ENCODE data around the gene MYT1. TPM values are rescaled to one million over a fixed set of nuclear protein-coding genes. Genes with fewer than 3 reads are reported as not detected.
A peak's percentile ranks its signal among the peaks of the same experiment; 100 is the strongest.

MYT1 gene
- total and polyA plus RNA-seq, 2 of the 13 experiments (the other 11 are each of a cell fraction or from before 2014, with no cell fraction given) = 0.58 to 2.5 TPM

GRCh38 chr20:64255361-64256281 is 91.4 kb downstream of the MYT1 start, which contains the start of gene PCMTD2:
TSS of gene PCMTD2 (plus strand) at chr20:64255748. CDS start at chr20:64259966, 4,218 bp downstream.
- peaks cover 5 to 7% of the 10 kb centered on the region in 2 experiments; a peak in 4 of 5 replicates for H3K36me3 ChIP-seq (replicated peaks in 1 of 2; ENCODE audit: control insufficient read depth in 1 of 2, insufficient read depth in 2 of 2, low read length in 2 of 2)
- POLR2A ChIA-PET = interaction anchor here (0.6 to 7.3 kb wide), 26 partner anchors 9 to 1286 kb away, joined by 3 to 157 read pairs (median 4); partner anchors contain the start of genes C20orf204, OPRL1, PRPF6 and RGS19
- peak; percentile 89 for ATAC-seq
- TF ChIP-seq PREB (CRISPR knock-in tag; IDR thresholded peaks at IDR 0.05) = no peak
- peak; percentile 89 for TF ChIP-seq ZNF768 (CRISPR knock-in tag; IDR thresholded peaks at IDR 0.05)
- TF ChIP-seq RNF2 (conservative IDR thresholded peaks at IDR 0.05; ENCODE audit: low read depth) = peak; percentile 98
- no peak for TF ChIP-seq ETS1 (CRISPR knock-in tag; IDR thresholded peaks at IDR 0.05)
- TF ChIP-seq MXD3 (CRISPR knock-in tag; IDR thresholded peaks at IDR 0.05) = peak; percentile 88; the same call in 1 of the 2 replicates
- TF ChIP-seq ZNF788 (CRISPR knock-in tag; IDR thresholded peaks at IDR 0.05; ENCODE audit: borderline replicate concordance) = peak; percentile 89
- no peak for TF ChIP-seq ZNF557 (CRISPR knock-in tag; IDR thresholded peaks at IDR 0.05)
- TF ChIP-seq HCFC1 (IDR thresholded peaks at IDR 0.05; ENCODE audit: low read depth, low read length) = peak; percentile 27; the same call in 1 of the 2 replicates
- no peak for TF ChIP-seq SCMH1 (CRISPR knock-in tag; IDR thresholded peaks at IDR 0.05; ENCODE audit: borderline replicate concordance)
- TF ChIP-seq ZNF839 (CRISPR knock-in tag; IDR thresholded peaks at IDR 0.05; ENCODE audit: borderline replicate concordance) = peak; percentile 82; the same call in 1 of the 2 replicates
- TF ChIP-seq, protein P1, sequence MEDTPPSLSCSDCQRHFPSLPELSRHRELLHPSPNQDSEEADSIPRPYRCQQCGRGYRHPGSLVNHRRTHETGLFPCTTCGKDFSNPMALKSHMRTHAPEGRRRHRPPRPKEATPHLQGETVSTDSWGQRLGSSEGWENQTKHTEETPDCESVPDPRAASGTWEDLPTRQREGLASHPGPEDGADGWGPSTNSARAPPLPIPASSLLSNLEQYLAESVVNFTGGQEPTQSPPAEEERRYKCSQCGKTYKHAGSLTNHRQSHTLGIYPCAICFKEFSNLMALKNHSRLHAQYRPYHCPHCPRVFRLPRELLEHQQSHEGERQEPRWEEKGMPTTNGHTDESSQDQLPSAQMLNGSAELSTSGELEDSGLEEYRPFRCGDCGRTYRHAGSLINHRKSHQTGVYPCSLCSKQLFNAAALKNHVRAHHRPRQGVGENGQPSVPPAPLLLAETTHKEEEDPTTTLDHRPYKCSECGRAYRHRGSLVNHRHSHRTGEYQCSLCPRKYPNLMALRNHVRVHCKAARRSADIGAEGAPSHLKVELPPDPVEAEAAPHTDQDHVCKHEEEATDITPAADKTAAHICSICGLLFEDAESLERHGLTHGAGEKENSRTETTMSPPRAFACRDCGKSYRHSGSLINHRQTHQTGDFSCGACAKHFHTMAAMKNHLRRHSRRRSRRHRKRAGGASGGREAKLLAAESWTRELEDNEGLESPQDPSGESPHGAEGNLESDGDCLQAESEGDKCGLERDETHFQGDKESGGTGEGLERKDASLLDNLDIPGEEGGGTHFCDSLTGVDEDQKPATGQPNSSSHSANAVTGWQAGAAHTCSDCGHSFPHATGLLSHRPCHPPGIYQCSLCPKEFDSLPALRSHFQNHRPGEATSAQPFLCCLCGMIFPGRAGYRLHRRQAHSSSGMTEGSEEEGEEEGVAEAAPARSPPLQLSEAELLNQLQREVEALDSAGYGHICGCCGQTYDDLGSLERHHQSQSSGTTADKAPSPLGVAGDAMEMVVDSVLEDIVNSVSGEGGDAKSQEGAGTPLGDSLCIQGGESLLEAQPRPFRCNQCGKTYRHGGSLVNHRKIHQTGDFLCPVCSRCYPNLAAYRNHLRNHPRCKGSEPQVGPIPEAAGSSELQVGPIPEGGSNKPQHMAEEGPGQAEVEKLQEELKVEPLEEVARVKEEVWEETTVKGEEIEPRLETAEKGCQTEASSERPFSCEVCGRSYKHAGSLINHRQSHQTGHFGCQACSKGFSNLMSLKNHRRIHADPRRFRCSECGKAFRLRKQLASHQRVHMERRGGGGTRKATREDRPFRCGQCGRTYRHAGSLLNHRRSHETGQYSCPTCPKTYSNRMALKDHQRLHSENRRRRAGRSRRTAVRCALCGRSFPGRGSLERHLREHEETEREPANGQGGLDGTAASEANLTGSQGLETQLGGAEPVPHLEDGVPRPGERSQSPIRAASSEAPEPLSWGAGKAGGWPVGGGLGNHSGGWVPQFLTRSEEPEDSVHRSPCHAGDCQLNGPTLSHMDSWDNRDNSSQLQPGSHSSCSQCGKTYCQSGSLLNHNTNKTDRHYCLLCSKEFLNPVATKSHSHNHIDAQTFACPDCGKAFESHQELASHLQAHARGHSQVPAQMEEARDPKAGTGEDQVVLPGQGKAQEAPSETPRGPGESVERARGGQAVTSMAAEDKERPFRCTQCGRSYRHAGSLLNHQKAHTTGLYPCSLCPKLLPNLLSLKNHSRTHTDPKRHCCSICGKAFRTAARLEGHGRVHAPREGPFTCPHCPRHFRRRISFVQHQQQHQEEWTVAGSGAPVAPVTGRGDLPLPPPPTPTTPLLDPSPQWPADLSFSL (CRISPR knock-in tag; IDR thresholded peaks at IDR 0.05) = no peak
- TF ChIP-seq ZNF747 (CRISPR knock-in tag; IDR thresholded peaks at IDR 0.05; ENCODE audit: borderline replicate concordance) = 0 out of 2 replicates have a peak, but pooled peaks have one; percentile 63
- TF ChIP-seq ARNT (IDR thresholded peaks at IDR 0.05) = no peak
- TF ChIP-seq ZNF773 (CRISPR knock-in tag; IDR thresholded peaks at IDR 0.05; ENCODE audit: borderline replicate concordance) = no peak

More at GRCh38 chr20:64255361-64256281, 91.4 kb downstream of the MYT1 start, which contains the start of gene PCMTD2:
- H3K4me2 ChIP-seq (ENCODE audit: low read depth, low read length) = peak within 1 kb of the TSS; percentile 94
- CTCF ChIA-PET (ENCODE audit: low intra/inter-chr PET ratio, low total read pairs) = interaction anchor here (2.0 kb wide), 1 partner anchor 30 kb away, joined by 8 read pairs; no protein-coding TSS in a partner anchor
- H3K27ac ChIP-seq (ENCODE audit: extremely low read length, insufficient read depth, low read length) = peak within 1 kb of the TSS; percentile 78
- H4K20me1 ChIP-seq (ENCODE audit: insufficient read depth, low read length) = no peaks in the 10 kb centered on the region
- no peak for FAIRE-seq
- H3K27me3 ChIP-seq (ENCODE audit: control insufficient read depth in 1 of 2, insufficient read depth in 2 of 2, low read length in 2 of 2) = no peaks in the 10 kb centered on the region; a peak in 2 of 5 replicates
- no TSS peak for BruUV-seq (replicated peaks)
- peak within 1 kb of the TSS; percentile 68 to 94 (median 80) for H3K4me3 ChIP-seq (replicated peaks in 1 of 3; ENCODE audit: insufficient read depth in 1 of 3, low read depth in 2 of 3, low read length in 3 of 3)
- in situ Hi-C loops (cut with HindIII; ENCODE audit: extremely low pct_ligation_motif_present, low pct_unique_long_range_greater_than_20kb) = no loop called here
- DNase-seq (ENCODE audit: low spot score) = peak; percentile 86
- peaks cover 27% of the 10 kb centered on the region for H3K79me2 ChIP-seq (ENCODE audit: insufficient read depth, low read length)
- no peak within 1 kb of the TSS for H2AFZ ChIP-seq (ENCODE audit: low read length)
- H3K9me3 ChIP-seq (ENCODE audit: low read length) = no peaks in the 10 kb centered on the region
- H3K9ac ChIP-seq (ENCODE audit: insufficient read depth, low read depth, low read length) = peak within 1 kb of the TSS; percentile 83
- peaks cover 66% of the 10 kb centered on the region for H3K4me1 ChIP-seq (ENCODE audit: insufficient read depth, low read length)
- intact Hi-C loops (cut with micrococcal nuclease; ENCODE audit: unreplicated experiment) = loop anchor here (1.0 kb wide), 2 partner anchors 17 to 66 kb away; no protein-coding TSS in a partner anchor
- WGBS (ENCODE audit: low lambda C conversion rate) = 1% methylated on average over 24 of the region's 96 CpGs

Data from HepG2 (cell line).